Dermis microvascular lymphatic vessel endothelial cell (primary cell): Measurements from ENCODE around the gene HDGF. TPM values are rescaled to one million over a fixed set of nuclear protein-coding genes. Genes with fewer than 3 reads are reported as not detected.

ENCODE experiments used
- DNase-seq, 2 donors: peaks; one replicate each; pipeline versions ENCODE4 v3.0.0 to v3.0.0-alpha.2; 2010; ENCODE audit warnings: low read depth in 2 of 2
- total RNA-seq: library from RNA; depleted of rRNA; stranded (reverse); fragments of >200 nt; gene quantifications from 2 replicates; pipeline ENCODE4 v1.2.1, GENCODE V29; 2014

HDGF gene
- total RNA-seq, 1 donor from 2014 or later = 114 TPM

- peak; percentile 78 to 88 for DNase-seq
Measured at GRCh38 chr1:156725683-156726280, 25.7 kb downstream of the HDGF start.

- DNase-seq = no peak
Measured at GRCh38 chr1:156721535-156721934, 29.9 kb downstream of the HDGF start.

GRCh38 chr1:156721131-156721530 is 30.3 kb downstream of the HDGF start:
- no peak for DNase-seq

GRCh38 chr1:156717351-156717750 is 34.1 kb downstream of the HDGF start:
- no peak for DNase-seq

- no peak for DNase-seq
Measured at GRCh38 chr1:156714830-156715229, 36.6 kb downstream of the HDGF start.

GRCh38 chr1:156712626-156713025 is 38.8 kb downstream of the HDGF start:
- DNase-seq = no peak

- DNase-seq = no peak
Measured at GRCh38 chr1:156711011-156711817, 40.3 kb downstream of the HDGF start.

- DNase-seq = peak in 1 of 2 donors; percentile 38
Measured at GRCh38 chr1:156709757-156710489, 41.6 kb downstream of the HDGF start.

GRCh38 chr1:156709031-156709430 is 42.4 kb downstream of the HDGF start:
- DNase-seq = no peak

- no peak for DNase-seq
Measured at GRCh38 chr1:156708218-156708661, 43.2 kb downstream of the HDGF start.

GRCh38 chr1:156707417-156708217 is 43.9 kb downstream of the HDGF start:
- DNase-seq = no peak

- DNase-seq = no peak
Measured at GRCh38 chr1:156706657-156707416, 44.6 kb downstream of the HDGF start.

GRCh38 chr1:156705918-156706656 is 45.4 kb downstream of the HDGF start:
- peak in 1 of 2 donors; percentile 53 for DNase-seq

GRCh38 chr1:156705321-156705917 is 46.1 kb downstream of the HDGF start, which contains the start of gene CRABP2:
TSS of gene CRABP2 (minus strand) at chr1:156705583. CDS start at chr1:156705446, 137 bp downstream.
- no peak for DNase-seq

GRCh38 chr1:156704930-156705320 is 46.5 kb downstream of the HDGF start:
- DNase-seq = peak in 1 of 2 donors; percentile 75

GRCh38 chr1:156704166-156704711 is 47.2 kb downstream of the HDGF start:
- DNase-seq = no peak

- no peak for DNase-seq
Measured at GRCh38 chr1:156703741-156704140, 47.7 kb downstream of the HDGF start.

GRCh38 chr1:156703336-156703735 is 48.1 kb downstream of the HDGF start:
- DNase-seq = no peak
